Measurements from ENCODE around the gene SLC38A2.
A peak's percentile ranks its signal among the peaks of the same experiment; 100 is the strongest.
"Not testable (repeated sequence)": the region's sequence is repeated elsewhere in the genome, so short reads cannot be mapped to it uniquely, and the experiment has no call there.

Gene SLC38A2

DNA sequence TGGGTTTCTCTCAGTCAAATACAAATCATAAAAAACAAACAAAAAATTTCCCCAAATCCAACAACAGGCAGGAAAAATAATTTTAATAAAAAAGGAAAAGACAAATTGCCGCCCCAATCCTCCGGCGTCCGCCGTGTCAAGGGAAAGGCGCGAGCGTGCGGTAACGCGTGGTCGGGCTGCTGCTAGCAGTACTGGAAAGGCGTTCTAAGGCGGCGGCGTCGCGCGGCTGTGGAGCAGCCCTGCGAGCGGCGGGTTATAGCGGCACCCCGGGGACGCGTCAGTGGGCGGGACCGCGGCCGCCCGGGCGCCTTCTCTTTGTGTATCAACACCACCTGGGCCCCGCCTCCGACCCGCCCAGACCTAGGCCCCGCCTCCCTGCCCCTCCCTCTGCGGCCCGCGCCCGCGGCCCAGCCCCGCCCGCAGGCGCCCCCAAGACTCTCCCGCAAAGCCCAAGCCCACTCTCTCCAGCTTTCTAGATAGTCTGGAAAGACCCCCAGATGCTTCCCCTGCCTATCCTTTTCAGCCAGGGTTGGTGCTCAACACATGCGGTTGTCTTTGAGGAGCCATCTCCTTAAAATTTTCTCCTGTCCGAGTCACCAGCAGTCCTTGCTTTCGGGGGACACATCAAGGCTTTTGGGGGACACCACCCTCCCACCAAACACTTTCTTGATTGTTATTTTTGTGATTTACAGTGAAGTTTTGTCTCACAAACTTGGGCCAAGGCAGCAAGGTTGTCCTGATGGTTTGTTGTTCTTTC, at the start of gene SLC38A2:
SLC38A2 (minus strand) TSS at position 230 of the 757 bp plus-strand sequence. CDS start 1,480 bp downstream, outside the sequence.
- peak; percentile 95 for DNase-seq

DNA sequence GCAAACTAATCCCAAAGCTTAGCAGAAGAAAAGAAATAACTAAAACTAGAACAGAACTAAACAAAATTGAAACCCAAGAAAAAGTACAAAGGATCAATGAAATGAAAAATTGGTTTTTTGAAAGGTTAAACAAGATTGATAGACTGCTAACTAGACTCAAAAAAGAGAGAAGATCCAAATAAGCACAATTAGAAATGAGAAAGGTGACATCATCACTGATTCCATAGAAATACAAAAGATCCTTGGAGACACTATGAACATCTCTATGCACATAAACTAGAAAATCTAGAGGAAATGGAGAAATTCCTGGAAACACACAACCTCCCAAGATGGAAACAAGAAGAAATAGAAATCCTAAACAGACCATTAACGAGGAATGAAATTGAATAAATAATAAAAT, 47.1 kb upstream of the SLC38A2 start:
- DNase-seq: no peak

DNA sequence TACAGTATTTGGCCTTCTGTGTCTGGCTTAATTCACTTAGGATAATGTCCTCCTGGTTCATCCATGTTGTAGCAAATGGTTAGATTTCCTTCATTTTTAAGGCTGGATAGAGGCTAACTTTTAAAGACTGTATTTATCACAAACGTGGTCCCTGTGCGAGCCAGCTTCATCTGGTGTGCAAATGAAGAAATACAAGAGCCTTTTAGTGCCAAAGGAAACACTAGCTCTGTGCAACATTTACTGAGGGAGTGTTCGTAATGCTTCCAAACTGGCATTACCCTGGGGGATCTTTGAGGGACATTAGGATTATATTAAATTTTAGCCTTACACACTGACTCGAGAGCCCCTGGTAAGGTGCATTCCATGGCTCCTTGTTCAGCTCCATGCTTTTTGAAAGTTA, 43.0 kb upstream of the SLC38A2 start:
- no peak for DNase-seq

DNA sequence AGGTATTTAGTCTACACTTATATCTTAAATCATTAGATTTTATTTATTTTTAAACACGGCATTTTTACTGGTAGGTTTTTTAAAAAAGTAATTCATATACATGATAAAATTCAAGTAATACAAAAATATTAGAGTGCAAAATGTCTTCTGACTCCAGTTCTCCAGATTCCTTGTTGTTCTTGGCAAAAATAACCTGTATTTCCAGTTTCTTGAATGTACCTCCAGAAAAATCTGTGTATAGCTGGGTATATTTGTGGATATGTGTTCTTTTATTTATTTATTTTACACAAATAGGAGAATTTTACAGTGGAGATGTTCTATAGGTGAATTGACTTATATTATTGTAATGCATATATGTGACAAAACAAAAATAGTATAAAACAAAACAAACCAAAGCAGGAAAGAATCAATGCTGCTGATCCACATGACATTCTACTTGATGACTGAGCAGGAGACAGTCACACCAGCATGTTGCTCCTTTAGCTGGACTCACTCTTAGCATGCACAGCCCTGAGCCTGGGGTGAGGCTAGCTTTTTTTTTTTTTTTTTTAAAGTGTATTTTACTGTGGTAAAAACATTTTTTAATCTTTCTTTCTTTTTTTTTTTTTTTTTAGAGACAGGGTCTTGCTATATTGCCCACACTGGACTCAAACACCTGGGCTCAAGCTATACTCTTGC, 42.2 kb upstream of the SLC38A2 start:
- no peak for DNase-seq

DNA sequence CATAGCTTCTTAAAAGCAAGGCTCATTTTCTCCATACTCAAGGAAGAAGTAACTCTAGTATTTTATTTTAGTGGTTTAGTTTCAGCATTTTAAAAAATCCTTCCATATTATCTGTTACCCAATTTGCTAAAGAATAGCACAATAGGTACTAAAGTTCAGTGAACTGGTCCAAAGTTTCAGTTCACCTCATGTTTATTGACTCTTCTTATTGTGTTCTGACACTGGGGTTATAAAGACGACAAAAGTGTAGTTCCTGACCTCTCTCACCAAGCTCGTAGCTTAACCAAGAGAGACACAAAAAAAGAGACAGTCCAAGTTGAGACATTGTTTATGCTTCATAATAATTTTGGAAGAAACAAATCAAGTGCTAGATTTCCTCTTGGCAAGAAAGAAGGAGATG, 40.8 kb upstream of the SLC38A2 start:
- DNase-seq: no peak

DNA sequence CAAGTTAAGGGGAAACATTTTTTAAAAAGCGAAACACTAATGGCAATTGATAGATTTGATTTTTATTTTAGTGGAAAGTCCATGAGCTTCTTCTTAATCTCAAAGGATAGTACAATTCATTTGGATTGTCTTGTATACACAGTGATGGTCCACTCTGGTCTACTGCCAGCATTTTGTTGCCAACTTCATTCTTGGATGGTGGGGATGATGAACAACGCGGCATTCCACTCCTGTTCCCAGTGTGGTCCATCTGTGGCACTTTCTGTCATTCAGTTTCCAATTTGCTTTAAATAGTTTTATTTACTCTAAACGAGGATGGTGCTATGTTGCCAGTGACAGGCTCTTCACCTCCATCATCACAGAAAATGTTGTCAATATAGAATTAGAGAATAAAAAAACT, 40.3 kb upstream of the SLC38A2 start:
- DNase-seq: no peak

DNA sequence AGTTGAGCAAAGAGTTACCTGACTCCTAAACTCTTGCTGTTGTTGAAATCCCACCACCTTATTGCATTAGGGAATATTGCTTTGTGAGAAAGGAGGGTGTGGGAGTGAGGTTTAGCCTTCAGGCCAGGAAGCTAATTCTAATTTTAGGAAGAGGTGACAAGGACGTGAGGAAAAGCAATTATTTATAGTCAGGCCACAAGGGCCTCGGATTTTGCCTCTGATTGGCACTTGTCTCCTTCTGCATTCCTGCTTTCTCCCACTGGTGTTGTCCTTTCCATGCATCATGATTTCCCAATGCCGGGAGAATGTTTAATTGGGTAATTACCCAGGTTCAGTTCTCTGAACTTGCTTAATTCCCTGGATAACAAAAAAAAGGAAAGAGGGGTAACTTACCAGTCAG, 37.9 kb upstream of the SLC38A2 start:
- DNase-seq: no peak

DNA sequence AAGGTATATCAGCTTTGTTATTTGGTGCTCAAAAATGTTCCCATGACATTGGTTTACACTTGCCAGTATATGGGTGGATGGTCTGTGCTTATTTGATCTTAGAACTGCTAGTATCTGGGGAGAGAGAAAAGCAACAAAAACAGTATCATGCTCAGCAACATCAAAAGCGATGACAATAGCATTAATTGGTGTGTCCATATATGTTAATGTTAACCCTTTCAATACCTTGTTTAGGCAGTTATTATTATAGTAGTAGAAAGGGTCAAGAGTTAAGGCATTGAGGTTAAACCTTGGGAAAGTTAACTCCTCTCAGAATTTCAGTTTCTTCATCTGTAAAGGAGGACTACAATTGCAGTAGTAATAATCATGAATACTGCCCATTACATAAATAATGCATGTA, 37.4 kb upstream of the SLC38A2 start:
- no peak for DNase-seq

DNA sequence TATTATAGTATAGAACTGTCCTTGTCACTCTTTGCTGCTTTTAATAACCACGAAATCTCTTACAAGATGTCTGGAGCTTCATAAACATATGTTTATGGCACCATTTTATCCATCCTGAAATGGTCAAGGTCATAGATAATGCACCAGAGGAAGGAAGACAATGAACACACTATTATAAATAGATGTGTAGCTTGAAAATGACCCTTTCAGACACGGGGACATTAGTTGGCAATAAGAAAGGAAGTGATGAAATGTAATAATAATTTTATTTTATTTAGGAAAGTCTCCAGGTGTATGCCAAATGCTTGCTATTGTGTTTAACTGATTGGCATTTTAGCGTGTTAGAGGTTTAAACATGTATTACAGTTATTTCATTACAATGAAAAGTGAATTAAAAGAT, 36.8 kb upstream of the SLC38A2 start:
- no peak for DNase-seq

DNA sequence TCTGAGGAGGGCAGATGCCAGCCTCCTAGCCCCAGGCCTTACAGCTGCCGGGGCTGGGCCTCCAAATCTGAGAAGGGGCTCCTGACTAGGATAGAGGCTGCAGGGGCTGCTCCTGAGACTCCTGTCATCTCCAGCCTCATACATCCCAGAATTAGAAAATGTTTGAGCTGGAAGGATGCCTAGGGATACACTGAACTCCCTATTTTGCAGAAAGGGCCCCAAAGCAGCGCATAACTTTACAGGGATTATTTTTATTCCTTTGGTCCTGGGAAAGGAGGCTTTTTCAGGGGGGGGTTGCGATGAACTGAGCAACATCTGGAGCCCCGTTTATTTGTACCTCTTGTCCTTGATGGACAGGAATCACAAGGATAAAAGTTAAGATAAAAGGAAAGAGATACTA, 35.9 kb upstream of the SLC38A2 start:
- DNase-seq: no peak

DNA sequence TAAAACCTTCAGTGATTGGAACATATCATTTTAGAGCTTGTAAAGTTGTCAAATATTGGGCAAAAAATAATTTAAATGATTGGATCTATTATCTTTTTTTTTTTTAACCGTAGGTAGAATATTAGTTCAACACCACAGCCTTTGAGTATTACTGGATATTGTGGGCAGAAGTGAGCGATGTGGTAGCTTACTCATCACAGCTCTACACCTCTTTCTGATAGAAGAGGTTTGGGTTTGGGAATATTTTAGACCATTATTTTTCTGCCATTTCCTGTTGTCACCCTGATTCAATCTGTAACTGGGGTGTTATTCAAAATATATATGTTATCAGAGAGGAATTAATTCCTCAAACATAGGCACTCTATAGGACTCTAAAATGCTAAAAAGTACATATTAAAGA, 34.8 kb upstream of the SLC38A2 start:
- DNase-seq: no peak

DNA sequence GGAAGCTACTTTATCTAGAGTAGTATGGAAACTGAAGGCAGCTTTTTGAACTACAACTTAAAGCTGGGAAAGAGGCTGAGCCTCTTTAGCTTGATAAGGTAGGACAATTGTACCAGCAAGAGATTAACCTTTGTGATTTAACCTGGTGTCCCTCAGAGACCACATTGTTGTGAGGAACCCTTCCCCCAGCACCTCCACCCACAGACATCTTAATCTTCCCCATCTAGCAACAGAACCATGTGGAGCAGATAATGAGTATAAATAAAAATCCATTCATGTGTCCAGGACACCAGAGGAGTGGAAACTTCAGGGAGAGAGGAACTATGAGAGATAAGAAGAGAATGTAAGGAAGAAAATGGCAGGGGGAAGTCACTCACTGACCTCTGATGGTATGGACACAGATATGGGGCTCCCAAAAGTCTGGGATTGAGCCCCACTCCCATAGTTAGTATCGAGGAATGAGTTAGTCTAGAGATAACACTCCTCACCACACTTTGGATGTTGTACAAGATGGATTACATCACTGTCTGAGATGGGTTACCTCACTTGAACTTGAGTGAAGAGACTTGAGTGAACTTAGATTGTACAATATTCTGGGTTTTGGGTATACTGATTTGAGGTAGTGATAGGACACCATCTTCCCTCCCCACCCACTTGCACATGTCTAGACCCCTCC, 33.9 kb upstream of the SLC38A2 start:
- peak; percentile 11 for DNase-seq

DNA sequence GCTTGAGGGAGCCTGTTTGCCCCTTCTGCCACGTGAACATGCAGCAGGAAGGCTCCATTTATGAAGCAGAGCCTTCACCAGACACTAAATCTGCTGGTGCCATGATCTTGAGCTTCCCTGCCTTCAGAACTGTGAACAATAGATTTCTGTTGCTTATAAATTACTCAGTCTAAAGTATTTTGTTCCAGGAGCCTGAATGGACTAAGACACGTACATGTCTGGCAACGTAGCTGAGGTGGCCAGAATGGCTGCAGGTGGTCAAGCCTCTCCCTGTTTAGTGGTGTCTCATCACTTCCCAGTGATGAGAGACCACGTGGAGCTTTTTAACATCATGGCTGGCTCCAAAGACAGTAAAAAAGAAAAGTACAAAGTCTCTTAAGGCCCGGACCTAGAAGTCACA, 32.2 kb upstream of the SLC38A2 start:
- DNase-seq: no peak

DNA sequence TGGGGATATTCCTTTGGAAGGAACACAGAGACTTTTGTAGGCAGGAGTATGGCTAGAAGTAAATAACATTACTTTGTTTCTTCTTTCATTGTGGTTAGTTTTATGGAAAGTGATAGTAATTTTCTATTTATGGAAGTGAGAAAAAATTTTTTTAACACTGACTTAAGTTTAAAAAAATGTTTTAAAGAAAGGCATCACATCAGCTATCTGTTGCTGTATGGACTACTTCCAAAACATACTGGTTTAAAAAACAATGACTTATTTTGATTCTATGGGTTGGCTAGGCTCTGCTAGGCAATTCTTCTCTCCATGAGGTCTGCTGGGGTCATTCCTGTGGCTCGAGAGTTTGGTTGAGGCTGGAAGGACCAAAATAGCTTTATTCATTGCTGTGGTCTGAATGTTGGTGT, 31.7 kb upstream of the SLC38A2 start:
- DNase-seq: no peak

DNA sequence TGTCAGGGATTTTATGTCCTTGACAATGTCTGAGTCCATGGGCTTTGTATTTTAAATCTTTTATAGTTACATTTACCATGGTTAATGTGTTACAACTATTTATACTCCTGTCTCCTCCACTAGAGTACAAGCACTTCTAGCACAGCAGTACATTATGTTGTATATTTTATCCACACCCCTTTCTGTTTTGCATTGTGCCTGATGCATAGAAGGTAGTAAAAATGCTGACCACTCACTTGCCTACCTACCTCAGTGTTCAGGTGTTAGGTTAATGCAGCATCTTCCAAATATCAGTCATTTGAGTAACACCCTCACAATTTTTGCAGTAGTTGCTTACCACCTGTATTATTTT, 31.1 kb upstream of the SLC38A2 start:
- no peak for DNase-seq

DNA sequence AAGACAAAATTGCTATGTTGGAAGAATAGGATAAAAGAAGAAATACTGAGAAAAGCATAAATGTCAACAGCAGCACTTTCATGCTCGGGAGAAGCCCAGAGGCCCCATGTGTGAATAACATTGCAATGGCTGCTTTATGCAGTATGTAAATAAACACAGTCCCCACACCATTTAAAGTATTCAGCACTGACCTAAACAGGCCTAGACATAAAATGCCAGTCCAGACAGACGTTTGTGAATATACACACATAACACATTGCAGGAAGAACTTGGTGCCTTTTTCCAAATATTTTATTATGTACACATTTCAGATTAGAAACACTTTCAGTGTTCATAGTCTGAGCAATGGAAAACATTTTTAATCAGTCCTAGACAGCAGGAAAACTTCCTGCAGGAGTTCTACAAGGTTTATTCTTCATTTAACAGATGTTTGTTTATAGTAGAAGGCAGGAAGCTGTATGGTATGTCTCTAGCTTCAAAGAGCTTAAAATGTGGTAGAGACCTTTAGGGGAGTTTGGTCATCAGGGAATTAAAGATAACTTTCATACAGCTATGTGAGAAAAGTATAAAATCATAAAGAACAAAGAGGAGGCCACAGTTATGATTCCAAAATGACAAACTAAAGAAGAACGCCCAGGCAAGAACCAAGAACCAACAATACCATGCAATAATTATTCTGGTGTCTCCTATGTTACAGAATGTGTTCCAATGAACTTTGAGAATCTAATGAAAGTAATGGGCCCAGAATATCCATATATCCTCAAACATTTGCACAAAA, 30.6 kb upstream of the SLC38A2 start:
- DNase-seq: no peak

DNA sequence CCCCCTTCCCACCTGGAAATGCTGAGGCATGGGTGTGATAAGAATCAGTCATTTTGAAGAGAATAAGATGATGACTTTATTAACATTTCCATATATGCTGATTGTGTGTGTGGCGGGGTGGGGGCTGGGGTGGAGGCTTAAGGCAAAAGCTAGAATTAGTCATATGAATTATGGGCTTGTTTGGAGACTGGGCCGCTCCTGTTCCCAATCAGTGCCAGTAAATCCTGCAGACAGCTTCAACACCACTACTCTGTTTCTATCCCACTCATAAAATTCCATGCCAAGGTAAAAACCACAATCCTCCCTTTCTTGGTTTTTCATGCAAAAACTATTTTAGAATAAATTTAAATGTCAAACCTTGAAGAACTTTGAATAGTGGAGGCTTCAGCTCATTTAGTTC, 29.9 kb upstream of the SLC38A2 start:
- no peak for DNase-seq

DNA sequence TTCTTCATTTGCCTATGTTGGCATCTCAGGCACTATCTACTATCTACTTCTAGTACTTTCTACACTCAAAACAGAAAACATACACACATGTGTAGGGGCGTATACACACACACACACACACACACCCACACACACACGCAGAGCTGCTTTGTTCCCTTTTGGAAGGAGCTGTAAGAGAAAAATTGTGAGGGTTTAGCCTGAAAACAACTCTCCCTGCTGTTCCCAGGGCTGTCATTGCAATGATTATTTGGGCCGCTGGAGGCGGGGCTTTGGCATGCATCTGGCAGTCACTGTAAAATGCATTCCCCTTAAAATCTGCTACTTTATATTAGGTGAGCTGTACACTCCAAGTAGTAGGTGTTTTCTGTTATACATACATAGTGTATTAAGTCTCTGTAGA, 29.1 kb upstream of the SLC38A2 start:
- no peak for DNase-seq

DNA sequence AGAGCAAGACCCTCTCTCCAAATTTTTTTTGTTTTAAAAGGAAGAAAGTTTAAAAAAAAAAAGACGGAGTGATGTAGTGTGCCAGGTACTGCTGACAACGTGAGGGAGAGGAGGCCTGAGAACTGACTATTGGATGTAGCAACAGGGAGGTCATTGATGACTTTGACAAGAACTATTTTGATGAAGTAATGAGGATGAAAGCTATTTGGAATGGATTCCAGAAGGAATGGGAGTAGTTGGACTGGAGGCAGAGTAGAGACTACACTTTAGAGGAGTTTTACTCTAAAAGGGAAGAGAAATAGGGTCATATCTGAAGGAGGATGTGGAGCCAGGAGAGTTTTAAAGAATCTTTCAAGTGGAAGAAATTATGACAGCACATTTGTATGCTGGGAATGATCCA, 27.8 kb upstream of the SLC38A2 start:
- DNase-seq: no peak

DNA sequence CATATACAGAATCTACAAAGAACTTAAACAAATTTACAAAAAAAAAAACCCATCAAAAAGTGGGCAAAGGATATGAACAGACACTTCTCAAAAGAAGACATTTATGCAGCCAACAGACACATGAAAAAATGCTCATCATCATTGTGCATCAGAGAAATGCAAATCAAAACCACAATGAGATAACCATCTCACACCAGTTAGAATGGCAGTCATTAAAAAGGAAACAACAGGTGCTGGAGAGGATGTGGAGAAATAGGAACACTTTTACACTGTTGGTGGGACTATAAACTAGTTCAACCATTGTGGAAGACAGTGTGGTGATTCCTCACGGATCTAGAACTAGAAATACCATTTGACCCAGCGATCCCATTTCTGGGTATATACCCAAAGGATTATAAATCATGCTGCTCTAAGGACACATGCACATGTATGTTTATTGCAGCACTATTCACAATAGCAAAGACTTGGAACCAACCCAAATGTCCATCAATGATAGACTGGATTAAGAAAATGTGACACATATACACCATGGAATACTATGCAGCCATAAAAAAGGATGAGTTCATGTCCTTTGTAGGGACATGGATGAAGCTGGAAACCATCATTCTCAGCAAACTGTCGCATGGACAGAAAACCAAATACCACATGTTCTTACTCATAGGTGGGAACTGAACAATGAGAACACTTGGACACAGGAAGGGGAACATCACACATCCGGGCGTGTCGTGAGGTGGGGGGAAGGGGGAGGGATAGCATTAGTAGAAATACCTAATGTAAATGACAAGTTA, 27.1 kb upstream of the SLC38A2 start:
- not testable (repeated sequence) for DNase-seq

DNA sequence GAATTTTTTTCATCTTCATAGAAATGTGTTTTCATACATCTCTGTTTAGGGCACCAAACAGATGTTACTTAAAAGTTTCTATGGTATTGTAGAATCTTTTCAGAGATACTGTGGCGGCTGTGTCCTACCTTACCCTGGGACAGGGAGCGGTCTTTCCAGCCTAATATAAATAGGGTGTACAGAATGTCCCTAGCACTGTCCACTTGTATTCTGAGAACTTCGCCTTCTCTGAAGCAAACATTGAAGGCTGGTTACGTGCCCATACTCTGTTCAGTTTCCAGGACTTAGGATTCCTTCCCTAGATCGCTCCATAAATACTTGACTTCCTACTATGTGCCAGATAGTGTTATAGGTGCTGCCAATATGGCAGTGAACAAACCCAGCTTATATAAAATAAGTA, 24.3 kb upstream of the SLC38A2 start:
- DNase-seq: no peak

DNA sequence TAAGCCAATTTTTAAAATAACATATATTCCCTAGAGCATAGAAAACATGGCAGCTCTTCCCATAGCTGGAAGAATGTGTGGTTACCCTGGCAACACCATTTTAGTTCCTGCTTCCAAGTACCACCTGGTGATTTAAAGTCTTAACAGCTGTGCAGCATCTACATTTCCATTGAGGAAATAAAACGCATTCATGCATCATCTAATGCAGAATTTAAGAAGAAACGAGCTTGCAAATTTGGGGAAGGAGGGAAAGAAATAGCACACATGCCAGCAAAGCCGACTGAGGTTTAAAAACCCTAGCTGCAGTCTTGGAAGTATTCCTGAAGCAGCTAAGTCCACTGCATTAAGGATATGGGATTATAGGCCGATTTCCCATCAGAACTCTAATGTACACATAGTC, 22.8 kb upstream of the SLC38A2 start:
- DNase-seq: no peak

DNA sequence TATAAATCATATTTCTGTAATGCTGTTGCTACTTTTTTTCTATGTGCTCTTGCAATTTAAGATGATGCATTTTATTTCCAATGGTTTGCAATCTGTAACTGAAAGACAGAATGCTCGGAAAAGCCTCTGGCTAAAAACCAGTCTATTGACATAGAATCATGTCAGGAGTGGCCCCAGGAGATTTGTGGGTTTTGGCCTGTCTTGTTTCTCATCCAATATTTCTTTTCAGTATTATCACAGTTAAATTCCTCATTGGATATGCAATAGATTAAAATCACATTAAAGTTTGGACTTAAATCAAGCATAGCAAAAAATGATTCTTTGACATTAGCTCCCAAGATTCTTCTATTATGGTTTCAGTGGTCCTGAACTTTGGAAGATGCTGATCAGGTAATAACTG, 19.1 kb upstream of the SLC38A2 start:
- no peak for DNase-seq
